GM23338 (cell line): Measurements from ENCODE around the gene HOXB3. TPM values are rescaled to one million over a fixed set of nuclear protein-coding genes. Genes with fewer than 3 reads are reported as not detected.
A peak's percentile ranks its signal among the peaks of the same experiment; 100 is the strongest.

Source experiments
- ATAC-seq: fragments of 200-7000 bp; cut with Tn5 transposase; 3 replicates; pipeline ENCODE4 v1.9.1; 2020
- DNase-seq: peaks from one replicate; pipeline ENCODE4 v3.0.0-alpha.2; 2015; ENCODE audit warnings: low spot score
- H2AFZ ChIP-seq: fragments of 200-600 bp; sonication (generic); 2 replicates; pipeline ENCODE4 v1.8.0; 2016; ENCODE audit warnings: antibody characterized with exemption, mild to moderate bottlenecking, moderate library complexity
- H3F3A ChIP-seq: fragments of 200-600 bp; sonication (generic); replicated peaks from 2 replicates; pipeline ENCODE4 v1.8.0; 2017; ENCODE audit warnings: antibody characterized with exemption, mixed run types, low read depth
- H3K27ac ChIP-seq: fragments of 200-600 bp; sonication (generic); 2 replicates; pipeline ENCODE4 v1.6.1; 2016; ENCODE audit warnings: low read depth
- H3K27me3 ChIP-seq: fragments of 200-600 bp; sonication (generic); 2 replicates; pipeline ENCODE4 v1.8.0; 2016; ENCODE audit warnings: mild to moderate bottlenecking, mixed run types, moderate library complexity; ENCODE audit not compliant: insufficient read depth
- H3K36me3 ChIP-seq: fragments of 200-600 bp; sonication (generic); 2 replicates; pipeline ENCODE4 v1.8.0; 2016; ENCODE audit warnings: mild to moderate bottlenecking; ENCODE audit not compliant: insufficient read depth
- H3K4me1 ChIP-seq: fragments of 200-600 bp; sonication (generic); 2 replicates; pipeline ENCODE4 v1.8.0; 2016; ENCODE audit warnings: mild to moderate bottlenecking, moderate library complexity; ENCODE audit not compliant: insufficient read depth
- H3K4me2 ChIP-seq: fragments of 200-600 bp; sonication (generic); 2 replicates; pipeline ENCODE4 v1.7.1; 2017; ENCODE audit warnings: mixed run types
- H3K4me3 ChIP-seq: fragments of 200-600 bp; sonication (generic); 2 replicates; pipeline ENCODE4 v1.6.1; 2016; ENCODE audit warnings: mixed run types
- H3K79me2 ChIP-seq: fragments of 200-600 bp; sonication (generic); replicated peaks from 2 replicates; pipeline ENCODE4 v1.8.0; 2017; ENCODE audit warnings: mild to moderate bottlenecking; ENCODE audit not compliant: insufficient read depth
- H3K9me2 ChIP-seq: fragments of 200-600 bp; sonication (generic); 2 replicates; pipeline ENCODE4 v1.8.0; 2017; ENCODE audit not compliant: insufficient read depth
- H4K20me1 ChIP-seq: fragments of 200-600 bp; sonication (generic); replicated peaks from 2 replicates; pipeline ENCODE4 v1.8.0; 2017; ENCODE audit warnings: mild to moderate bottlenecking; ENCODE audit not compliant: insufficient read depth
- H3K27ac Mint-ChIP-seq: 2 replicates; pipeline ENCODE4 v1.8.0; 2020; ENCODE audit warnings: inconsistent platforms, mild to moderate bottlenecking, moderate library complexity, mixed read lengths
- H3K27me3 Mint-ChIP-seq: 3 replicates; pipeline ENCODE4 v1.8.0; 2022; ENCODE audit warnings: low read depth, mild to moderate bottlenecking, moderate library complexity, mixed read lengths, inconsistent platforms; ENCODE audit not compliant: insufficient read depth, poor library complexity
- H3K36me3 Mint-ChIP-seq: 3 replicates; pipeline ENCODE4 v1.8.0; 2021; ENCODE audit warnings: low read depth, mild to moderate bottlenecking, inconsistent platforms, moderate library complexity, mixed read lengths
- H3K4me1 Mint-ChIP-seq: 3 replicates; pipeline ENCODE4 v1.8.0; 2020; ENCODE audit warnings: mild to moderate bottlenecking, inconsistent platforms, mixed read lengths
- H3K4me3 Mint-ChIP-seq: 3 replicates; pipeline ENCODE4 v1.8.0; 2021; ENCODE audit warnings: moderate library complexity, mild to moderate bottlenecking, inconsistent platforms, mixed read lengths
- H3K9me3 Mint-ChIP-seq: 3 replicates; pipeline ENCODE4 v1.8.0; 2020; ENCODE audit warnings: moderate library complexity, mild to moderate bottlenecking, inconsistent platforms, mixed read lengths
- EZH2 ChIP-seq: fragments of 200-600 bp; sonication (generic); IDR thresholded peaks from one replicate; pipeline ENCODE4 v1.8.0; 2017; ENCODE audit warnings: antibody characterized with exemption, mild to moderate bottlenecking, low read depth; ENCODE audit not compliant: unreplicated experiment
- EZH2phosphoT487 ChIP-seq: fragments of 200-600 bp; sonication (generic); IDR thresholded peaks from one replicate; pipeline ENCODE4 v1.8.1; 2018; ENCODE audit warnings: antibody characterized with exemption; ENCODE audit not compliant: unreplicated experiment
- JUNB ChIP-seq: IDR thresholded peaks from one replicate; pipeline ENCODE4 v1.6.1; 2016; ENCODE audit warnings: antibody characterized with exemption; ENCODE audit not compliant: unreplicated experiment
- polyA plus RNA-seq: library from polyadenylated mRNA; unstranded; fragments of >200 nt; fragmentation: Nextera tagmentation; extraction: Ambion mirVana; gene quantifications from 2 replicates; pipeline ENCODE4 v1.2.1, GENCODE V29; 2016
- total RNA-seq: library from RNA; depleted of rRNA; stranded (reverse); fragments of >200 nt; shearing (Covaris generic); gene quantifications from 2 replicates; pipeline ENCODE4 v1.2.3, GENCODE V29; 2014
- TF ChIP-seq, protein P1 (sequence below): IDR thresholded peaks from 2 replicates; pipeline ENCODE4 v1.6.1; 2016; ENCODE audit warnings: antibody characterized with exemption
- TF ChIP-seq, protein P2 (sequence below): fragments of 250-450 bp; sonication (Bioruptor Pico); IDR thresholded peaks from 2 replicates; pipeline ENCODE4 v1.5.0; 2020; ENCODE audit warnings: mild to moderate bottlenecking, moderate library complexity

Gene HOXB3
- total and polyA plus RNA-seq, 2 experiments from 2014 or later = 0.17 TPM; not detected in 1

DNA sequence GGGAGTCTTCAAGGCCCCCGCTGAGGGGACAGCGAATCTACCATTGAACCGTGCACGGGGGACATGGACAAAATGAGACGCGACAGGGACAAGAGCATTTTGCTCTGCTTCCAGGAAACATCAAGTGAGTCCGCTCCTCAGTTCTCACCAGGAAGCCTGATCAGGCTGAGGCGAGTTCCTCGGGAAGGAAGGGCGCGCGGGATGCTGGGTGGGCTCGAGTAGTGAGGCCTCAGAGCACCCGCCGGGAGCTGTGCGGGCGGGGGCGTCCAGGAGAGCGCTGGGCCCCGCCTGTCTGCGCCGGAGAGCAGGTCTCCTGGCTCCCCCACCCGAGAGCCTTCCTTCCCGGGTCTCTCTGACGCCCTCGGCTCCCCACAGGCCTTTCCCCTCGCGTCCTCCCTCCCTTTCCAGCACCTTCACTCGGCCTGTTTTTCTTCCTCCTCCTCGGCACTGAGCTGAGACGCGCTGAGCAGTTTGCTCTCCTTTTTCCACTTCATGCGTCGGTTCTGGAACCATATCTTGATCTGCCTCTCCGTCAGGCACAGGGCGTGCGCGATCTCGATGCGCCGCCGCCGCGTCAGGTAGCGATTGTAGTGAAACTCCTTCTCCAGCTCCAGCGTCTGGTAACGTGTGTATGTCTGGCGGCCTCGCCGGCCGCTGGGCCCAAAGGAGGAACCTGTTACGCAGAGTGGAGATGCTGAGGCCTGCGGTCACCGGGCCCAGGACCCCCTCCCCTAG, 6.1 kb upstream of the HOXB3 start:
- Mint-ChIP-seq H3K4me3 (peak overlapping the region; percentile 52), H3K27me3 (peaks cover 100% of the 10 kb centered on the region), H3K36me3 (peaks cover 3% of the 10 kb centered on the region; the same call in 1 of the 3 replicates), H3K27ac (no peak overlapping the region), H3K9me3 (no peaks in the 10 kb centered on the region; the same call in 2 of the 3 replicates), H3K4me1 (peaks cover 33% of the 10 kb centered on the region)
- TF ChIP-seq EZH2 = peak; percentile 95
- TF ChIP-seq, protein P1, sequence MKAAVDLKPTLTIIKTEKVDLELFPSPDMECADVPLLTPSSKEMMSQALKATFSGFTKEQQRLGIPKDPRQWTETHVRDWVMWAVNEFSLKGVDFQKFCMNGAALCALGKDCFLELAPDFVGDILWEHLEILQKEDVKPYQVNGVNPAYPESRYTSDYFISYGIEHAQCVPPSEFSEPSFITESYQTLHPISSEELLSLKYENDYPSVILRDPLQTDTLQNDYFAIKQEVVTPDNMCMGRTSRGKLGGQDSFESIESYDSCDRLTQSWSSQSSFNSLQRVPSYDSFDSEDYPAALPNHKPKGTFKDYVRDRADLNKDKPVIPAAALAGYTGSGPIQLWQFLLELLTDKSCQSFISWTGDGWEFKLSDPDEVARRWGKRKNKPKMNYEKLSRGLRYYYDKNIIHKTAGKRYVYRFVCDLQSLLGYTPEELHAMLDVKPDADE = no peak
- DNase-seq (no peak), ATAC-seq (no peak)
- Histone ChIP-seq H3K4me3 (peak overlapping the region; percentile 41; the same call in 1 of the 2 replicates), H3K79me2 (no peaks in the 10 kb centered on the region), H3K9me2 (no peaks in the 10 kb centered on the region), H3F3A (peaks cover 54% of the 10 kb centered on the region), H3K27me3 (peaks cover 100% of the 10 kb centered on the region), H3K4me1 (peaks cover 46% of the 10 kb centered on the region), H3K36me3 (no peaks in the 10 kb centered on the region), H3K27ac (no peak overlapping the region), H3K4me2 (peak overlapping the region; percentile 73), H4K20me1 (peaks cover 52% of the 10 kb centered on the region), H2AFZ (no peak overlapping the region)

DNA sequence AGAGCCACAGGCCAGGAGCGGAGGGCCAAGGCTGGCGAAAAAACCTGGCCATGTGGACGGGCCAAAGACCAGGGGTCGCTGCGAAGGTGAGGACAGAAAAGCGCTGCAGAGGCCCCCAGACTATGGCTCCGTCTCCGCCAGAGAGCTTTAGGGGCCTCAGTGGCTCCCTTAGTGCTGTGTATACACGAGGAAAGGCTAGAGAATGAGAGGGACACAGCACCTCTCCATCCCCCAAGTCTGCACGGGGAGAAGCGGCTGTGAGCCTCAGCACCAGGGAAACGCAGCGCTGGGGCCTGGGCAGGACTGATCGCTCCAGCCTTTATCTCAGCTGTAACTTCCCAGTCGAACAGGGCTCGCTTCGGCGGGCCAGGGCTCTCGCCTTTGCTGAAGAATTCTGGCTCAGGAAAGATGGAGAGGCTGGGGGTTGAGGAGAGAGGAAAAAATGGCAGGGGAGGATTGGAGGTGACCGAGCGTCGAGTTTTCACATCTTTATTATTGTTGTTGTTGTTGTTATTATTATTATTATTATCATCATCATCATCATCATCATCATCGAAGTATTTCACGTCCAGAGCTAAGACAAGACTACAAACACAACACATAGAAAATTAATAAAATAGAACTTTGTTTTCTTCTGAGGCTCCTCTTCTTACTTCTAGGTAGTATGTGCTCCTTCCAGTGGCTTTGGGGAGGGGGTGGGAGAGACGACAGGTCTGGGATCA, 5.4 kb upstream of the HOXB3 start:
- TF ChIP-seq JUNB (no peak), EZH2 (peak; percentile 74), EZH2phosphoT487 (peak; percentile 13)
- TF ChIP-seq, protein P2, sequence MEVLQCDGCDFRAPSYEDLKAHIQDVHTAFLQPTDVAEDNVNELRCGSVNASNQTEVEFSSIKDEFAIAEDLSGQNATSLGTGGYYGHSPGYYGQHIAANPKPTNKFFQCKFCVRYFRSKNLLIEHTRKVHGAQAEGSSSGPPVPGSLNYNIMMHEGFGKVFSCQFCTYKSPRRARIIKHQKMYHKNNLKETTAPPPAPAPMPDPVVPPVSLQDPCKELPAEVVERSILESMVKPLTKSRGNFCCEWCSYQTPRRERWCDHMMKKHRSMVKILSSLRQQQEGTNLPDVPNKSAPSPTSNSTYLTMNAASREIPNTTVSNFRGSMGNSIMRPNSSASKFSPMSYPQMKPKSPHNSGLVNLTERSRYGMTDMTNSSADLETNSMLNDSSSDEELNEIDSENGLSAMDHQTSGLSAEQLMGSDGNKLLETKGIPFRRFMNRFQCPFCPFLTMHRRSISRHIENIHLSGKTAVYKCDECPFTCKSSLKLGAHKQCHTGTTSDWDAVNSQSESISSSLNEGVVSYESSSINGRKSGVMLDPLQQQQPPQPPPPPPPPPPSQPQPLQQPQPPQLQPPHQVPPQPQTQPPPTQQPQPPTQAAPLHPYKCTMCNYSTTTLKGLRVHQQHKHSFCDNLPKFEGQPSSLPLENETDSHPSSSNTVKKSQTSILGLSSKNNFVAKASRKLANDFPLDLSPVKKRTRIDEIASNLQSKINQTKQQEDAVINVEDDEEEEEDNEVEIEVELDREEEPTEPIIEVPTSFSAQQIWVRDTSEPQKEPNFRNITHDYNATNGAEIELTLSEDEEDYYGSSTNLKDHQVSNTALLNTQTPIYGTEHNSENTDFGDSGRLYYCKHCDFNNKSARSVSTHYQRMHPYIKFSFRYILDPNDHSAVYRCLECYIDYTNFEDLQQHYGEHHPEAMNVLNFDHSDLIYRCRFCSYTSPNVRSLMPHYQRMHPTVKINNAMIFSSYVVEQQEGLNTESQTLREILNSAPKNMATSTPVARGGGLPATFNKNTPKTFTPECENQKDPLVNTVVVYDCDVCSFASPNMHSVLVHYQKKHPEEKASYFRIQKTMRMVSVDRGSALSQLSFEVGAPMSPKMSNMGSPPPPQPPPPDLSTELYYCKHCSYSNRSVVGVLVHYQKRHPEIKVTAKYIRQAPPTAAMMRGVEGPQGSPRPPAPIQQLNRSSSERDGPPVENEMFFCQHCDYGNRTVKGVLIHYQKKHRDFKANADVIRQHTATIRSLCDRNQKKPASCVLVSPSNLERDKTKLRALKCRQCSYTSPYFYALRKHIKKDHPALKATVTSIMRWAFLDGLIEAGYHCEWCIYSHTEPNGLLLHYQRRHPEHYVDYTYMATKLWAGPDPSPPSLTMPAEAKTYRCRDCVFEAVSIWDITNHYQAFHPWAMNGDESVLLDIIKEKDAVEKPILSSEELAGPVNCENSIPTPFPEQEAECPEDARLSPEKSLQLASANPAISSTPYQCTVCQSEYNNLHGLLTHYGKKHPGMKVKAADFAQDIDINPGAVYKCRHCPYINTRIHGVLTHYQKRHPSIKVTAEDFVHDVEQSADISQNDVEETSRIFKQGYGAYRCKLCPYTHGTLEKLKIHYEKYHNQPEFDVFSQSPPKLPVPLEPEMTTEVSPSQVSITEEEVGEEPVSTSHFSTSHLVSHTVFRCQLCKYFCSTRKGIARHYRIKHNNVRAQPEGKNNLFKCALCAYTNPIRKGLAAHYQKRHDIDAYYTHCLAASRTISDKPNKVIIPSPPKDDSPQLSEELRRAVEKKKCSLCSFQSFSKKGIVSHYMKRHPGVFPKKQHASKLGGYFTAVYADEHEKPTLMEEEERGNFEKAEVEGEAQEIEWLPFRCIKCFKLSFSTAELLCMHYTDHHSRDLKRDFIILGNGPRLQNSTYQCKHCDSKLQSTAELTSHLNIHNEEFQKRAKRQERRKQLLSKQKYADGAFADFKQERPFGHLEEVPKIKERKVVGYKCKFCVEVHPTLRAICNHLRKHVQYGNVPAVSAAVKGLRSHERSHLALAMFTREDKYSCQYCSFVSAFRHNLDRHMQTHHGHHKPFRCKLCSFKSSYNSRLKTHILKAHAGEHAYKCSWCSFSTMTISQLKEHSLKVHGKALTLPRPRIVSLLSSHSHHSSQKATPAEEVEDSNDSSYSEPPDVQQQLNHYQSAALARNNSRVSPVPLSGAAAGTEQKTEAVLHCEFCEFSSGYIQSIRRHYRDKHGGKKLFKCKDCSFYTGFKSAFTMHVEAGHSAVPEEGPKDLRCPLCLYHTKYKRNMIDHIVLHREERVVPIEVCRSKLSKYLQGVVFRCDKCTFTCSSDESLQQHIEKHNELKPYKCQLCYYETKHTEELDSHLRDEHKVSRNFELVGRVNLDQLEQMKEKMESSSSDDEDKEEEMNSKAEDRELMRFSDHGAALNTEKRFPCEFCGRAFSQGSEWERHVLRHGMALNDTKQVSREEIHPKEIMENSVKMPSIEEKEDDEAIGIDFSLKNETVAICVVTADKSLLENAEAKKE (CRISPR knock-in tag) = no peak
- H3K9me2 ChIP-seq = no peaks in the 10 kb centered on the region
- H3K4me1 Mint-ChIP-seq = peaks cover 34% of the 10 kb centered on the region
- H3F3A ChIP-seq = peaks cover 55% of the 10 kb centered on the region
- no peaks in the 10 kb centered on the region for H3K79me2 ChIP-seq
- ATAC-seq (no peak), DNase-seq (no peak)
- H3K36me3 Mint-ChIP-seq = peaks cover 3% of the 10 kb centered on the region; the same call in 1 of the 3 replicates
- H3K27ac Mint-ChIP-seq = no peak overlapping the region
- no peaks in the 10 kb centered on the region; the same call in 2 of the 3 replicates for H3K9me3 Mint-ChIP-seq
- peaks cover 48% of the 10 kb centered on the region for H3K4me1 ChIP-seq
- H3K4me3 Mint-ChIP-seq = peak overlapping the region; percentile 36; the same call in 1 of the 3 replicates
- H3K36me3 ChIP-seq = no peaks in the 10 kb centered on the region
- H2AFZ ChIP-seq = no peak overlapping the region
- H4K20me1 ChIP-seq = peaks cover 48% of the 10 kb centered on the region
- peaks cover 100% of the 10 kb centered on the region for H3K27me3 ChIP-seq
- H3K27ac ChIP-seq = no peak overlapping the region
- H3K4me3 ChIP-seq = 0 out of 2 replicates have a peak overlapping the region, but pooled peaks have one; percentile 41
- H3K27me3 Mint-ChIP-seq = peaks cover 100% of the 10 kb centered on the region
- H3K4me2 ChIP-seq = peak overlapping the region; percentile 73; the same call in 1 of the 2 replicates
